SU-DHL-6 (cell line): ENCODE results near the gene ID3.

ENCODE experiments used
- H2AFZ ChIP-seq: fragments of 200-600 bp; sonication (generic); 2 replicates; pipeline ENCODE4 v1.6.1; 2014; ENCODE audit warnings: low read depth, mild to moderate bottlenecking, moderate library complexity, mixed read lengths, antibody characterized with exemption, low read length; ENCODE audit not compliant: severe bottlenecking
- H3F3A ChIP-seq: fragments of 200-600 bp; shearing (Covaris generic); 2 replicates; pipeline ENCODE4 v1.6.0; 2016; ENCODE audit warnings: antibody characterized with exemption, mild to moderate bottlenecking; ENCODE audit not compliant: insufficient read depth
- H3K27ac ChIP-seq: fragments of 200-600 bp; sonication (generic); 2 replicates; pipeline ENCODE4 v1.5.1; 2016; ENCODE audit warnings: low read depth, mild to moderate bottlenecking, low read length, moderate library complexity, mixed read lengths
- H3K27me3 ChIP-seq: fragments of 200-600 bp; sonication (generic), shearing (Covaris generic); 2 replicates; pipeline ENCODE4 v1.6.0; 2014; ENCODE audit warnings: mild to moderate bottlenecking, low read length
- H3K36me3 ChIP-seq: fragments of 200-600 bp; sonication (generic); 2 replicates; pipeline ENCODE4 v1.6.1; 2014; ENCODE audit warnings: mild to moderate bottlenecking, low read length, mixed read lengths
- H3K4me2 ChIP-seq: fragments of 300-600, 200-600 bp; shearing (Covaris generic), sonication (generic); 2 replicates; pipeline ENCODE4 v1.6.0; 2014; ENCODE audit warnings: low read length, low read depth, mild to moderate bottlenecking; ENCODE audit not compliant: poor library complexity, severe bottlenecking
- H3K4me3 ChIP-seq: fragments of 200-600 bp; sonication (generic); 2 replicates; pipeline ENCODE4 v1.5.1; 2014; ENCODE audit warnings: antibody characterized with exemption, low read length, mild to moderate bottlenecking, mixed read lengths; ENCODE audit not compliant: insufficient read depth, poor library complexity, severe bottlenecking
- H3K79me2 ChIP-seq: fragments of 200-600 bp; sonication (generic); 2 replicates; pipeline ENCODE4 v1.6.1; 2014; ENCODE audit warnings: mild to moderate bottlenecking, low read length, moderate library complexity; ENCODE audit not compliant: insufficient read depth
- H3K9ac ChIP-seq: fragments of 200-600 bp; sonication (generic); 2 replicates; pipeline ENCODE4 v1.7.0; 2014; ENCODE audit warnings: mild to moderate bottlenecking, low read length
- H3K9me2 ChIP-seq: fragments of 200-600 bp; sonication (generic); replicated peaks from 2 replicates; pipeline ENCODE4 v1.6.1; 2014; ENCODE audit warnings: low read length; ENCODE audit not compliant: insufficient read depth
- H3K9me3 ChIP-seq: fragments of 200-600 bp; sonication (generic); 2 replicates; pipeline ENCODE4 v1.6.1; 2014; ENCODE audit warnings: low read length, mixed read lengths; ENCODE audit not compliant: insufficient read depth
- H4K20me1 ChIP-seq: fragments of 200-600 bp; sonication (generic); 2 replicates; pipeline ENCODE4 v1.6.1; 2014; ENCODE audit warnings: low read depth, mild to moderate bottlenecking, antibody characterized with exemption, low read length, moderate library complexity, mixed read lengths
- EZH2phosphoT487 ChIP-seq: fragments of 200-600 bp; sonication (generic), shearing (Covaris generic); conservative IDR thresholded peaks from 2 replicates; pipeline ENCODE4 v1.6.1; 2018; ENCODE audit warnings: mild to moderate bottlenecking, antibody characterized with exemption, low read length, moderate library complexity, mixed read lengths
- TF ChIP-seq, protein P1 (sequence below): fragments of 200-600 bp; sonication (generic); IDR thresholded peaks from one replicate; pipeline ENCODE4 v1.5.1; 2017; ENCODE audit warnings: antibody characterized with exemption, mild to moderate bottlenecking, low read length, moderate library complexity; ENCODE audit not compliant: insufficient read depth, poor library complexity, severe bottlenecking

ID3 gene

GRCh38 chr1:23594927-23595353, 35.6 kb upstream of the ID3 start:
- Histone ChIP-seq H3K9me2 (no peaks in the 10 kb centered on the region), H4K20me1 (no peaks in the 10 kb centered on the region), H3K27ac (peak overlapping the region; percentile 97), H3K9ac (peak overlapping the region; percentile 57), H3K9me3 (no peaks in the 10 kb centered on the region), H3K4me3 (no peak overlapping the region), H3F3A (peaks cover 45% of the 10 kb centered on the region), H3K27me3 (no peaks in the 10 kb centered on the region), H3K4me2 (peak overlapping the region; percentile 54), H3K79me2 (no peaks in the 10 kb centered on the region), H2AFZ (no peak overlapping the region), H3K36me3 (no peaks in the 10 kb centered on the region)
- TF ChIP-seq, protein P1, sequence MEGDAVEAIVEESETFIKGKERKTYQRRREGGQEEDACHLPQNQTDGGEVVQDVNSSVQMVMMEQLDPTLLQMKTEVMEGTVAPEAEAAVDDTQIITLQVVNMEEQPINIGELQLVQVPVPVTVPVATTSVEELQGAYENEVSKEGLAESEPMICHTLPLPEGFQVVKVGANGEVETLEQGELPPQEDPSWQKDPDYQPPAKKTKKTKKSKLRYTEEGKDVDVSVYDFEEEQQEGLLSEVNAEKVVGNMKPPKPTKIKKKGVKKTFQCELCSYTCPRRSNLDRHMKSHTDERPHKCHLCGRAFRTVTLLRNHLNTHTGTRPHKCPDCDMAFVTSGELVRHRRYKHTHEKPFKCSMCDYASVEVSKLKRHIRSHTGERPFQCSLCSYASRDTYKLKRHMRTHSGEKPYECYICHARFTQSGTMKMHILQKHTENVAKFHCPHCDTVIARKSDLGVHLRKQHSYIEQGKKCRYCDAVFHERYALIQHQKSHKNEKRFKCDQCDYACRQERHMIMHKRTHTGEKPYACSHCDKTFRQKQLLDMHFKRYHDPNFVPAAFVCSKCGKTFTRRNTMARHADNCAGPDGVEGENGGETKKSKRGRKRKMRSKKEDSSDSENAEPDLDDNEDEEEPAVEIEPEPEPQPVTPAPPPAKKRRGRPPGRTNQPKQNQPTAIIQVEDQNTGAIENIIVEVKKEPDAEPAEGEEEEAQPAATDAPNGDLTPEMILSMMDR = no peak
- TF ChIP-seq EZH2phosphoT487 = no peak

- peak overlapping the region; percentile 54 for H3K4me2 ChIP-seq
Observed at GRCh38 chr1:23594149-23594907, 35.0 kb upstream of the ID3 start.

GRCh38 chr1:23593556-23594148, 34.4 kb upstream of the ID3 start:
- Histone ChIP-seq H3K9ac (peak overlapping the region; percentile 57), H3K4me3 (peak overlapping the region; percentile 10), H4K20me1 (no peaks in the 10 kb centered on the region), H3K4me2 (peak overlapping the region; percentile 54), H3K27me3 (no peaks in the 10 kb centered on the region), H3K27ac (peak overlapping the region; percentile 97), H3F3A (peaks cover 57% of the 10 kb centered on the region), H3K9me2 (no peaks in the 10 kb centered on the region), H3K79me2 (no peaks in the 10 kb centered on the region), H3K9me3 (no peaks in the 10 kb centered on the region), H3K36me3 (no peaks in the 10 kb centered on the region), H2AFZ (no peak overlapping the region)
- TF ChIP-seq, protein P1 = no peak
- TF ChIP-seq EZH2phosphoT487 = no peak

More at GRCh38 chr1:23594149-23594907, 35.0 kb upstream of the ID3 start:
- Histone ChIP-seq H3F3A (peaks cover 50% of the 10 kb centered on the region), H2AFZ (no peak overlapping the region), H3K9me2 (no peaks in the 10 kb centered on the region), H3K9ac (peak overlapping the region; percentile 57), H3K4me3 (peak overlapping the region; percentile 7), H3K79me2 (no peaks in the 10 kb centered on the region), H4K20me1 (no peaks in the 10 kb centered on the region), H3K9me3 (no peaks in the 10 kb centered on the region), H3K27me3 (no peaks in the 10 kb centered on the region), H3K27ac (peak overlapping the region; percentile 97), H3K36me3 (no peaks in the 10 kb centered on the region)
- TF ChIP-seq, protein P1 = no peak
- TF ChIP-seq EZH2phosphoT487 = no peak
